Cardiac muscle cell (in vitro differentiated cells and primary cell): ENCODE measurements around the gene PRR20A. TPM values are rescaled to one million over a fixed set of nuclear protein-coding genes. Genes with fewer than 3 reads are reported as not detected.
"Not testable (repeated sequence)": the region's sequence is repeated elsewhere in the genome, so short reads cannot be mapped to it uniquely, and the experiment has no call there.

Experiments
- DNase-seq, 2 donors: peaks; one replicate each; pipeline versions ENCODE4 v3.0.0 to v3.0.0-alpha.2; 2010 to 2017; ENCODE audit warnings: low read depth in 1 of 2, low spot score in 1 of 2
- H3K27ac ChIP-seq: fragments of 200-600 bp; sonication (generic); 2 replicates; pipeline ENCODE4 v1.5.1; 2016
- H3K27me3 ChIP-seq: fragments of 200-600 bp; sonication (generic); 2 replicates; pipeline ENCODE4 v1.6.0; 2016; ENCODE audit warnings: control low read depth
- H3K36me3 ChIP-seq: fragments of 200-600 bp; sonication (generic); 2 replicates; pipeline ENCODE4 v1.5.1; 2016; ENCODE audit warnings: control low read depth
- H3K4me1 ChIP-seq: fragments of 200-600 bp; sonication (generic); 2 replicates; pipeline ENCODE4 v1.8.1; 2017; ENCODE audit warnings: low read depth, mild to moderate bottlenecking, mixed run types
- H3K4me3 ChIP-seq: fragments of 200-600 bp; sonication (generic); 2 replicates; pipeline ENCODE4 v1.5.1; 2016; ENCODE audit warnings: mild to moderate bottlenecking
- H3K9me3 ChIP-seq: fragments of 200-600 bp; sonication (generic); 2 replicates; pipeline ENCODE4 v1.5.1; 2017; ENCODE audit warnings: low read depth, mild to moderate bottlenecking, control low read depth
- CTCF ChIP-seq: IDR thresholded peaks from 2 replicates; pipeline ENCODE4 v1.5.1; 2012; ENCODE audit warnings: low read depth, mild to moderate bottlenecking, low read length
- polyA plus RNA-seq: library from polyadenylated mRNA; unstranded; fragments of >200 nt; fragmentation: Nextera tagmentation; extraction: Ambion mirVana; gene quantifications from 2 replicates; pipeline ENCODE4 v1.2.1, GENCODE V29; 2016
- total RNA-seq: library from RNA; depleted of rRNA; stranded (reverse); fragments of >200 nt; gene quantifications from 2 replicates; pipeline ENCODE4 v1.2.3, GENCODE V29; 2016

Gene PRR20A
- total and polyA plus RNA-seq, 2 experiments from 2014 or later: not detected

GRCh38 chr13:57138988-57139387, 1.7 kb upstream of the PRR20A start:
- no peaks in the 10 kb centered on the region for H3K36me3 ChIP-seq
- H3K27me3 ChIP-seq: no peaks in the 10 kb centered on the region
- no peak for DNase-seq
- H3K4me1 ChIP-seq: no peaks in the 10 kb centered on the region
- no peak for TF ChIP-seq CTCF
- H3K4me3 ChIP-seq: no peak overlapping the region
- H3K27ac ChIP-seq: no peak overlapping the region
- no peaks in the 10 kb centered on the region for H3K9me3 ChIP-seq

- not testable (repeated sequence) for H3K27me3 ChIP-seq, H3K4me3 ChIP-seq, H3K9me3 ChIP-seq, H3K36me3 ChIP-seq, DNase-seq, H3K4me1 ChIP-seq, H3K27ac ChIP-seq
Observed at GRCh38 chr13:57139781-57140180, 937 bp upstream of the PRR20A start.

- not testable (repeated sequence) for H3K4me3 ChIP-seq, H3K27me3 ChIP-seq, H3K9me3 ChIP-seq, H3K27ac ChIP-seq, H3K36me3 ChIP-seq, DNase-seq, H3K4me1 ChIP-seq
Observed at GRCh38 chr13:57147188-57147587, 6.5 kb downstream of the PRR20A start, which contains the start of gene PRR20B. TSS of gene PRR20B (plus strand) at chr13:57147488. CDS start at chr13:57147875, 387 bp downstream.

GRCh38 chr13:57148106-57148505, 7.4 kb downstream of the PRR20A start:
- not testable (repeated sequence) for H3K9me3 ChIP-seq, H3K4me3 ChIP-seq, H3K4me1 ChIP-seq, H3K27me3 ChIP-seq, H3K36me3 ChIP-seq, DNase-seq, H3K27ac ChIP-seq

GRCh38 chr13:57153761-57154160, 13.0 kb downstream of the PRR20A start, which contains the start of gene PRR20C:
TSS of gene PRR20C (plus strand) at chr13:57154061. CDS start at chr13:57154448, 387 bp downstream.
- H3K27me3 ChIP-seq, H3K9me3 ChIP-seq, H3K27ac ChIP-seq, H3K4me3 ChIP-seq, DNase-seq, H3K4me1 ChIP-seq, H3K36me3 ChIP-seq: not testable (repeated sequence)

GRCh38 chr13:57160332-57160731, 19.6 kb downstream of the PRR20A start, which contains the start of gene PRR20D:
TSS of gene PRR20D (plus strand) at chr13:57160632. CDS start at chr13:57161019, 387 bp downstream.
- not testable (repeated sequence) for H3K27ac ChIP-seq, H3K9me3 ChIP-seq, H3K4me1 ChIP-seq, H3K27me3 ChIP-seq, H3K4me3 ChIP-seq, H3K36me3 ChIP-seq, DNase-seq

- not testable (repeated sequence) for H3K4me3 ChIP-seq, H3K36me3 ChIP-seq, H3K27ac ChIP-seq, H3K4me1 ChIP-seq, H3K9me3 ChIP-seq, H3K27me3 ChIP-seq, DNase-seq
Observed at GRCh38 chr13:57166897-57167296, 26.2 kb downstream of the PRR20A start, which contains the start of gene PRR20E. TSS of gene PRR20E (plus strand) at chr13:57167197. CDS start at chr13:57167584, 387 bp downstream.

- Histone ChIP-seq H3K4me3 (no peak overlapping the region), H3K27ac (no peak overlapping the region), H3K4me1 (no peaks in the 10 kb centered on the region), H3K36me3 (no peaks in the 10 kb centered on the region), H3K9me3 (no peaks in the 10 kb centered on the region), H3K27me3 (peaks cover 31% of the 10 kb centered on the region)
- TF ChIP-seq CTCF: no peak
- no peak for DNase-seq
Observed at GRCh38 chr13:57191667-57192066, 50.9 kb downstream of the PRR20A start.

Other genes starting within 250 kb of the PRR20A start
- gene PRR20B, start 6.6 kb downstream of the PRR20A start, total RNA-seq: not detected in 2 replicates
- not detected in 2 replicates for gene PRR20B, start 6.6 kb downstream of the PRR20A start, polyA plus RNA-seq
- gene PRR20C, start 13.1 kb downstream of the PRR20A start, total RNA-seq: not detected in 2 replicates
- not detected in 2 replicates for gene PRR20C, start 13.1 kb downstream of the PRR20A start, polyA plus RNA-seq
- not detected in 2 replicates for gene PRR20D, start 19.7 kb downstream of the PRR20A start, total RNA-seq
- gene PRR20D, start 19.7 kb downstream of the PRR20A start, polyA plus RNA-seq: not detected in 2 replicates
- not detected in 2 replicates for gene PRR20E, start 26.3 kb downstream of the PRR20A start, total RNA-seq
- gene PRR20E, start 26.3 kb downstream of the PRR20A start, polyA plus RNA-seq: not detected in 2 replicates